DLD1 (cell line): ENCODE data around the gene MED17.

Experiments
- in situ Hi-C: cut with HindIII; loops from 2 replicates; pipeline ENCODE4 v1.10.0; 2017; ENCODE audit warnings: low sequenced_read_pairs

The MED17 gene

DNA sequence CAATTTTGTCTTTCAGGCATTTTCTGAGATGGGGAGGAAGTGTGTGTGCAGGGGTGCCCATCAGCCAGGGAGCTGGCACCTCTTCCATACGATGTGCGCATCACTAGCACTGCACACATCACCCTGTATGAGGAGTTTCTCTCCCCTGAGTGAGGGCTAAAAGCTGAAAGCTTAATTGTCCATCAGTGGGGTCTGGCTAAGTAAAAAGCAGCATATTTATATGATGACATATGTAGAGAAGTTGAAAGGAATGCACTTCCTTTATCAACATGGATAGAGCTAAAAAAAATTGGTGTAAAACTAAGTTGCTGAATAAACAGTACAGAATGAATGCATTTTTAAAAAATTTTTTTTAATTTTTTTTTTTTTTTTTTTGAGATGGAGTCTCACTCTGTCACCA is 62.3 kb downstream of the MED17 start:
- in situ Hi-C loops = no loop called here

DNA sequence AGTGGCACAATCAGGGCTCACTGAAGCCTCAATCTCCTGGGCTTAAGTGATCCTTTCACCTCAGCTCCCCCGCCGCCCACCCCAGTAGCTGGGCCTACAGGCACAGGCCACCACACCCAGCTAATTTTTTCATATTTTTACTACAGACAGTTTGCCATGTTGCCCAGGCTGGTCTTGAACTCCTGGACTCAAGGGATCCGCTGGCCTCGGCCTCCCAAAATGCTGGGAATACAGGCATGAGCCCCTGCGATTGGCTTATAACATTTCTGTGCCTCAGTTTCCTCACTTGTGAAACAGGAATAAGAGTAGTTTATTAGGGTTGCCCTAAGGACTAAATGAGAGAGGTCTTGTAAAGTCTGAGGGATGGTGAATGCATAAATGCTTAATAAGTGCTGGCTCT is 65.1 kb downstream of the MED17 start:
- in situ Hi-C loops = no loop called here

DNA sequence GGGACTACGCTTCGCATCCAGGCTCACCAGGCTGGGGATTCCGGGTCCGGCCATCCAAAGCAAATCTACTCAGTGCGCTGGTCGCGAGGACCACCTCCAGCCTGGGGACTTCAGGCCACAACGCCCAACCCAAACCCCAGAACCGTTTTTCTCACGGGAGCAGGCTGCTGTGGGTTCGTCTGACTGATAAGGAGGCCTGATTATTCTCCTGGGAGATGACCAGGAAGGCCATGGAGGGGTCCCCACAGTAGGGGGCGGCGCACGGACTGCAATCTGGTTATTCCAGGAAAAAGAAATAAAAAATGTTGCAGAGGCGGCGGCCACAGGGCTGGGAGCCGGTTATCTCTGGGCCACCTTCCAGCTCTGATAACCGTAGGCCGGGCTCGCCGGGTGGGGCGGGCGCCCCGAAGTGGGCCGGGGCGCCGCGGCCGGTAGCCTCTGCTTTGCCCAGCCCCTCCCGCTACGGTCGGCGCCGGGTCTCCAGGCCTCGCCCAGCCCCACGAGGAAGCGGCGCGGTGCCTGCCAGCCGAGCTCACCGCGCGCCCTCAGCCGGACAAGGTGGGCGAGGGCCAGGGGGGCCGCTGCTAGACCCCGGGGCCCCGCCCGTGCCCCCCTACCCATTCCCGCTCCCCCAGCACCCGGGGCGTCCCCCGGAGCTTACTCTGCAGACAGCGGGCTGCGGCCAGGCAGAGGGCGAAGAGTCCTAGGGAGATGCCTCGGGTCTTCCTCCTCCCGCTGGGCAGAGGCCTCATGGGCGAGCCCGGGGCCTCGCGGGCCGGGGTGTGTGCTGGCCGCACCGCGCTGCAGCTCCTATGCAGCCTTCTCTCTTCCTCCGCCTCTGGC is 65.9 kb downstream of the MED17 start:
- in situ Hi-C loops = no loop called here

DNA sequence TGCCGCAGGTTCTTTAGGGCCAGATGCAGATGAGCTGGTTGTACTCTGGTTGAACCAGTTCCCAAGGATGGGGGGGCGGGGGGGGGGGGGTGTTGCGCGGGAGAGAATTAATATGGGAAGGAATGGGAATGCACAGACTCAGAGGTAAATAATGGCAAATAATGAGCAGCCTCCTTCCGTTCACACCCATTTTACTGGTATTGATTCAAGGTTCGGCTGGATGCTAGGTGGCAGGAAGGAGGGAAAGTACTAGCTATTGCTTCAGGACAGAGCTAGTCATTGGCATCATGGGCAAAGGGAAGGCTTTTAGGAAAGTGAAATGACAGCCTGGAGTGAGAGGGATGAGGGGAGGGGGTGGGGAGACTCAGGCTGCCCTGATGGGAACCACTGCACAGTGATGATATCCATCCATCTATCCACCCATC is 66.5 kb downstream of the MED17 start, which contains the start of gene VSTM5:
Gene VSTM5 (minus strand): TSS at position 25 of the 425 bp plus-strand sequence. CDS start 116 bp downstream, outside the sequence.
- in situ Hi-C loops = no loop called here

DNA sequence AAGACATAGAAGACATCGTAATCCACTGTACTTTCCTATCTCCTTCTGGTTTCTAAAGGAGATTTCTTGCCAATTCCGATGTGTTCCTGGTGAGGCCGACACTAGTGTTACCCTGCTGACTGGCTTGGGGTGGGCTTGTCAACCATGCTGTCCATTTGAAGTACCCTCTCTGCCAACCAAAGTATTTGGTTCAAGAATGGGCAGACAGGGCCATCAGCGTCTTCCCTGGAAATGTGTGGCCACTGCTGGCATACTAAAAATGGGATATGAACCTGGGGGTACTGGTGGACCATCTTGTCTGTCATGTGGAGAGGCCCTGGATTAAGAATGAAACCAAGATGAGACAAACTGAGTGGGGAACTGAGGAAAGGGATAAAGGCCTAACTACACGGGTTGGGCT is 68.2 kb downstream of the MED17 start:
- in situ Hi-C loops = no loop called here

DNA sequence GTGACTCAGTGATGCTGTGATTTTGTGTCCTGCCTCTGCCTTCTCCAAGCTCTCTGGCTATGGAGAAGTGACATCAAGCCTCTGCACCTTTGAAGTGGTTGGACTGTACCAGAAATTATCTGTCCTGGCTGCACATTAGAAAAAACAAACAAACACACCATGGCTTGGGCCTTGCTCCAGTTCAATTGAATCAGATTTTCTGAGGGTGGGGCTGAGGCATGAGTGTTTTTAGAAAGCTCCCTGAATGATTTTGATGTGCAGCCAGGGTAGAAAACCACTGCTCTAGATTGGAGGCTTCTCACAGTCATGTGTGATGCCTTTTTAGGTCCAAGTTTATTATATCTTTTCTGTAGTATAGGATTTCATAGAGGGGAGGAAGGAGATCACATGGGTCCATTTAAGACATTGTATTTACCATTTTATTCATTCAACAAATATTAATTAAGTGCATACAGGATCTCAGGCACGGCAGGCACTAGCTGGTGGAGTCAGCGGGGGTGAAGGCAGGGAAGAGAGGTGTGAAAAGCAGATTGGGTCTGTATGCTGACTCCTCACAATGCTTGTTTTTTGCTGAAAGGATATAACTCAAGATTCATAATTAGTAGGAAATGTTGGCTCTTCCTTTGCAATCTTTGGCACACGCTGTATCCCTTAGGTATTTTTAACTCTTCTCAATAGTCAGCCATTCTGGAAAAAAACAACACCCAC is 73.5 kb downstream of the MED17 start:
- in situ Hi-C loops = no loop called here

DNA sequence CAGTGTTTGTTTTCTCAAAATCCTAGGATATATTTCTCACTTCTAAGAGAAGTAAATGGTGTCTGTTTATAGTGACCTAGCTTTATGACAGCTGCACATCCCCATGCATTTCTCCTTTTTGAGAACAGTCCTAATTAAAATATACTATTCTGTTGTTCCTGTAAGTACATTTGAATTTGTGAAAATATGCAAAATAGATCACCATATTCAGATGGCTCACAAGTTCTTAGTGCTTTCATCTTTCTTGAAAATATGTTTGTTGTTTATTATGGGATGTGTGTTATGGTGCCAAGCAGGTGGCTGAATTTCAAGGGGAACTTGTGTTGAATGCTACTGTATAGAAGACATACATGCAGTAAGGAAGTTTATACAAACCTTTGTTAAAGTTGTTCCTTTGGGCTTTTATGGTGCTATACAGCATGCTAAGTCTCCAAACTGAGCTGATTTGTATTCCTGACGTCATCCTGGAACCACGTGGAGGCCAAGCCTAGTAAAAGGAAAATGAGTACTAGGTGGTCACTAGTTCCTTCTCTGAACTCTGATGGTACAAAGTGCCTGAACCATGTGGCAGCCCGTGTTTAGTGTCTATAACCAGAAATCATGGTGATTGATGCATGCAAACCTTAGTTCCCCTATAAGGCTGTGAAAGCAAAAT is 74.2 kb downstream of the MED17 start:
- in situ Hi-C loops = no loop called here

DNA sequence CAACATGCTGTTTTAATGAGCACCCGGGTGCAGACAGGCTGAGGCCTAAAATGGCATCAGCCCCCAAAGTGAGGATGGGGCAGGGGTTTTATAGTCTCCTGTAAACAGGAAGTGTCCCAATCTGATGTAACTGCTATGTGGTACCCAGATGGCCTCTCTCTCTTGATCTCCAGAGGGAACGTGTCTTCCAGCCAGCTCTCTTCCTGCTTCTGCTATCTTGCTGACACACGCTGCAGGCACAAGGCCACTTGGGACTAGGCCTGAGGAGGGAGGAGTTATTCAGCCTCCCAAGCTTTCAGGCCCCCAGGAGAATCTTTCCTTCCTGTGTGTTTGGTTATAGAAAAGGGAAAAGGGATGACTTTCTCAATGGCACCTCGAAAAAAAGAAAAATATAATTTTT is 77.7 kb downstream of the MED17 start:
- in situ Hi-C loops = no loop called here
